ENCODE results near the gene IRS1.

GRCh38 chr2:226791487-226792081 lies 8.0 kb downstream of the IRS1 start:
- TF ChIP-seq, protein P1, sequence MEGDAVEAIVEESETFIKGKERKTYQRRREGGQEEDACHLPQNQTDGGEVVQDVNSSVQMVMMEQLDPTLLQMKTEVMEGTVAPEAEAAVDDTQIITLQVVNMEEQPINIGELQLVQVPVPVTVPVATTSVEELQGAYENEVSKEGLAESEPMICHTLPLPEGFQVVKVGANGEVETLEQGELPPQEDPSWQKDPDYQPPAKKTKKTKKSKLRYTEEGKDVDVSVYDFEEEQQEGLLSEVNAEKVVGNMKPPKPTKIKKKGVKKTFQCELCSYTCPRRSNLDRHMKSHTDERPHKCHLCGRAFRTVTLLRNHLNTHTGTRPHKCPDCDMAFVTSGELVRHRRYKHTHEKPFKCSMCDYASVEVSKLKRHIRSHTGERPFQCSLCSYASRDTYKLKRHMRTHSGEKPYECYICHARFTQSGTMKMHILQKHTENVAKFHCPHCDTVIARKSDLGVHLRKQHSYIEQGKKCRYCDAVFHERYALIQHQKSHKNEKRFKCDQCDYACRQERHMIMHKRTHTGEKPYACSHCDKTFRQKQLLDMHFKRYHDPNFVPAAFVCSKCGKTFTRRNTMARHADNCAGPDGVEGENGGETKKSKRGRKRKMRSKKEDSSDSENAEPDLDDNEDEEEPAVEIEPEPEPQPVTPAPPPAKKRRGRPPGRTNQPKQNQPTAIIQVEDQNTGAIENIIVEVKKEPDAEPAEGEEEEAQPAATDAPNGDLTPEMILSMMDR (IDR thresholded peaks at IDR 0.05) = peak in 3 of 4 donors; percentile 22 to 71 (median 29)
- TF ChIP-seq POLR2A (IDR thresholded peaks at IDR 0.05) = peak; percentile 83
